Breast epithelium (tissue), 3 donors: Measurements from ENCODE around the gene ADAM22.

Experiments
- POLR2AphosphoS5 ChIP-seq, 3 donors: sonication (generic); formaldehyde crosslinking; IDR thresholded peaks; one replicate each; pipeline ENCODE4 v1.6.1; 2017; ENCODE audit warnings: antibody characterized with exemption in 3 of 3
- TF ChIP-seq, protein P1 (sequence below), 3 donors: fragments of 450-650 bp; IDR thresholded peaks; one replicate each; pipeline ENCODE4 v1.5.1; 2016 to 2017; ENCODE audit warnings: antibody characterized with exemption in 3 of 3, mild to moderate bottlenecking in 3 of 3, moderate library complexity in 3 of 3

DNA sequence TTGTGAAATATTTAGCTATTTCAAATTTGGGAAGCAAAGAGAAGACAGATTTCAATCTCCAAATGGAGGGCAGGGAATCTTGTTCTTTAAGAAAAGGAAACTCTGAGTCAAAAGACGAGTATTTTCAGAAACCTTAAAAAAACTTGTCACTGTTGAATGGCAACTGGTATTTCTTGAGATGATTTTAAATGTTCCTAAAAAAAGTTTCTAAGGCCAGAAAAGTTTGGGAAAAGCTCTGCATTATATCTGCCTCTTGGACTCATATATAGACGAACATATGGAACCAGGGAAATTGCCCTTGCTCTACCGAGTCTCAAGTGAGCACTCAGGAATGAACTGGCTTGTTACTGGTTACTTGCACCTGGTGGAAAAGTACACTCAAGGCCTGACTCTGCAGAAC, 69.5 kb downstream of the ADAM22 start:
- TF ChIP-seq, protein P1, sequence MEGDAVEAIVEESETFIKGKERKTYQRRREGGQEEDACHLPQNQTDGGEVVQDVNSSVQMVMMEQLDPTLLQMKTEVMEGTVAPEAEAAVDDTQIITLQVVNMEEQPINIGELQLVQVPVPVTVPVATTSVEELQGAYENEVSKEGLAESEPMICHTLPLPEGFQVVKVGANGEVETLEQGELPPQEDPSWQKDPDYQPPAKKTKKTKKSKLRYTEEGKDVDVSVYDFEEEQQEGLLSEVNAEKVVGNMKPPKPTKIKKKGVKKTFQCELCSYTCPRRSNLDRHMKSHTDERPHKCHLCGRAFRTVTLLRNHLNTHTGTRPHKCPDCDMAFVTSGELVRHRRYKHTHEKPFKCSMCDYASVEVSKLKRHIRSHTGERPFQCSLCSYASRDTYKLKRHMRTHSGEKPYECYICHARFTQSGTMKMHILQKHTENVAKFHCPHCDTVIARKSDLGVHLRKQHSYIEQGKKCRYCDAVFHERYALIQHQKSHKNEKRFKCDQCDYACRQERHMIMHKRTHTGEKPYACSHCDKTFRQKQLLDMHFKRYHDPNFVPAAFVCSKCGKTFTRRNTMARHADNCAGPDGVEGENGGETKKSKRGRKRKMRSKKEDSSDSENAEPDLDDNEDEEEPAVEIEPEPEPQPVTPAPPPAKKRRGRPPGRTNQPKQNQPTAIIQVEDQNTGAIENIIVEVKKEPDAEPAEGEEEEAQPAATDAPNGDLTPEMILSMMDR (IDR thresholded peaks at IDR 0.05), result no peak
- TF ChIP-seq POLR2AphosphoS5 (IDR thresholded peaks at IDR 0.05), result no peak
